Thoracic aorta (tissue), 2 donors: ENCODE results near the gene TREX2. TPM values are rescaled to one million over a fixed set of nuclear protein-coding genes. Genes with fewer than 3 reads are reported as not detected.

Source experiments
- ATAC-seq: fragments of 150-250 bp; one replicate; pipeline ENCODE4 v1.8.0; 2017; ENCODE audit warnings: low read depth; ENCODE audit not compliant: insufficient number of reproducible peaks, low FRiP score
- DNase-seq: peaks from one replicate; pipeline ENCODE4 v3.0.0-alpha.2; 2020; ENCODE audit warnings: low spot score
- H3K27ac ChIP-seq, 2 donors: fragments of 200-600 bp; sonication (generic); 1 replicate in 1 of 2; 2 replicates in 1 of 2; pipeline ENCODE4 v1.5.1; 2016; ENCODE audit warnings: mild to moderate bottlenecking in 2 of 2, moderate library complexity in 2 of 2
- H3K27me3 ChIP-seq: fragments of 200-600 bp; sonication (generic); replicated peaks from 2 replicates; pipeline ENCODE4 v1.6.0; 2016; ENCODE audit warnings: mild to moderate bottlenecking; ENCODE audit not compliant: insufficient read depth
- H3K36me3 ChIP-seq: fragments of 200-600 bp; sonication (generic); one replicate; pipeline ENCODE4 v1.5.1; 2016
- H3K4me1 ChIP-seq, 2 donors: fragments of 200-600 bp; sonication (generic); 1 replicate in 1 of 2; 2 replicates in 1 of 2; pipeline versions ENCODE4 v1.5.1 to v1.6.0; 2016; ENCODE audit warnings: low read depth in 2 of 2, mild to moderate bottlenecking in 1 of 2; ENCODE audit not compliant: control insufficient read depth in 1 of 2
- H3K4me3 ChIP-seq: fragments of 200-600 bp; sonication (generic); 2 replicates; pipeline ENCODE4 v1.5.1; 2016; ENCODE audit warnings: mild to moderate bottlenecking
- H3K9me3 ChIP-seq: fragments of 200-600 bp; sonication (generic); 2 replicates; pipeline ENCODE4 v1.5.1; 2016
- CTCF ChIP-seq: fragments of 200-600 bp; sonication (generic); IDR thresholded peaks from one replicate; pipeline ENCODE4 v1.5.1; 2019; ENCODE audit warnings: antibody characterized with exemption
- total RNA-seq, 2 donors: library from RNA; depleted of rRNA; stranded (reverse); fragments of >200 nt; gene quantifications; one replicate each; pipeline versions ENCODE4 v1.1.0 to v1.2.3, GENCODE V29; 2016

TREX2 gene
- total RNA-seq, 2 donors from 2014 or later, result 22.1 to 24.8 TPM

DNA sequence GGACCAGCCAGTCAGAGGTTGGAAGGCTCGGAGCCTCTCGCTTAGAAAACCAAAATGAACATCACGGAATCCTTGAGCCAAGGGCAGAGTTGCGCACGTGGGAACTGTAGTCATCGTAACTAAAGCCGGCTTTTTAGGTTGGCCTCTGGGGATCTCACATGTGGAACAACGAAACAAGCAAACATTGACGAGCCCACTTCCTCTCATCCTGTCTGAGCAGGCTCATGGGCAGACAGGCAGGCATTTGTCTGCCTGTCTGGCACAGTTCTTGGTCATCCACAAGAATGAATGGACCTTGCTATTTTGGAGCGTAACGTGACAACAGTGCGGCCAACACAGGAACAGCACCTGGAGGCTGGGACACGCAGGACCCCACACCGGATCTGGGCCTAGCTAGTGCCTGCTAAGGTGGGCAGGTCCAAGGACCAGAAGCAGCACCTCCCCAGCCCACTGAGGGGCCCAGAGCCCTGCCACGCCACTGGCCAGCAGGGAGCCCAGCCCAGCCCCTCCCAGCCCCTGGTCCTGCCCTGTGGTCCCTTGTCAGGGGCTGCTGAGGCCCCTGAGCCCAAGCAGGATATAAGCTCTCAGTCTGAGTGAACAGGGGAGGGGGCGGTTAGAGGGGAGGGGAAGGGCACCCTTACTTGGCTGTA lies 9.2 kb upstream of the TREX2 start:
- H3K4me1 ChIP-seq, result no peaks in the 10 kb centered on the region
- TF ChIP-seq CTCF, result no peak
- no peak overlapping the region for H3K27ac ChIP-seq
- H3K36me3 ChIP-seq, result peaks cover 2% of the 10 kb centered on the region
- H3K27me3 ChIP-seq, result no peaks in the 10 kb centered on the region
- DNase-seq (no peak), ATAC-seq (no peak)
- no peaks in the 10 kb centered on the region for H3K9me3 ChIP-seq
- H3K4me3 ChIP-seq, result no peak overlapping the region

- H3K27me3 ChIP-seq, result no peaks in the 10 kb centered on the region
- ATAC-seq (no peak), DNase-seq (no peak)
- no peaks in the 10 kb centered on the region for H3K4me1 ChIP-seq
- H3K27ac ChIP-seq, result no peak overlapping the region
- H3K9me3 ChIP-seq, result no peaks in the 10 kb centered on the region
- H3K4me3 ChIP-seq, result no peak overlapping the region
- no peak for TF ChIP-seq CTCF
- no peaks in the 10 kb centered on the region for H3K36me3 ChIP-seq
Measured at GRCh38 chrX:153450949-153451277, 5.1 kb upstream of the TREX2 start.

DNA sequence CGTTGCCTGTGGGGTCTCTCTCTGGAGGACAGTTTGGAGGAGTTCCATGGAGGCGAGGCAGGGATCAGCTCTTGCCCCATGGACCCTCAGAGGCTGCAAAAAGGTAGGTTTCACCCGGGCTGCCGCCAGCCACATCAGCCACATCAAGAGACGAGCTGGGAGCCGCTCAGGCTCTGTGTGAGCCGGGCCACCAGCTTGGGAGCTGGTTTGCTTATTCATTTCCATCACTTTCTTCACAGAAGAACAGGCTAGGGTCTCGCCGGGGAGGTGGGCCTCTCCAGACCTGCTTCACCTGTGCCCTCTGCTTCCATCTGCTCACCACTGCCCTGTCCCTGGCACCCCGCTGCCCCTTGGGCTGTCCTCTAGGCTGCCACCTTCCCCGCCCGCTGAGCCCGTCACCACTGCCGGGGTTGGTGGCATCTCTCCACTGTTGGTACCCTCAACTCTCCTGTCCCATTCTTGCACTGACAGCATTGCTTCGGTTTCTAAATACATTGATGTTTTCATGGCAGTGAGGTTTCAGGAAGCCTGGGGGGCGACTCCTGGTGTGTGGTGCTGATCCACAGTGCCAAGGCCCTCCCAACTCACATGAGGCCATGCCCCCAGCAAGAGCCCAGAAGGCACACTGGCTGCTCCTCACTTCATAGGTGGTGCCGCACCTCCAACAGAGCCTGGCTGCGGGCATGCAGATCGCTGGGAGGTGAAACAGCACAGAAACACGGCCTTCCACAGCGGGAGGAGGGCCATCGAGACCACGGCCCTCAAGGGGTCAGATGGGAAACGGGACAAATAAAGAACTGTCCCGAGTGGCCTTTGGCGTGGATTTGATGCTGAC lies 4.5 kb upstream of the TREX2 start:
- DNase-seq (no peak), ATAC-seq (no peak)
- Histone ChIP-seq H3K27ac (no peak overlapping the region), H3K4me1 (no peaks in the 10 kb centered on the region), H3K27me3 (no peaks in the 10 kb centered on the region), H3K4me3 (no peak overlapping the region), H3K36me3 (no peaks in the 10 kb centered on the region), H3K9me3 (no peaks in the 10 kb centered on the region)
- no peak for TF ChIP-seq CTCF

- ATAC-seq, result no peak
- no peak for TF ChIP-seq CTCF
- Histone ChIP-seq H3K4me3 (no peak overlapping the region), H3K4me1 (no peaks in the 10 kb centered on the region), H3K27ac (no peak overlapping the region), H3K9me3 (no peaks in the 10 kb centered on the region), H3K36me3 (no peaks in the 10 kb centered on the region), H3K27me3 (no peaks in the 10 kb centered on the region)
- no peak for DNase-seq
Measured at GRCh38 chrX:153449368-153450113, 3.7 kb upstream of the TREX2 start.
